Stimulated activated CD4-positive, alpha-beta T cell treated with anti-CD3 and anti-CD28 coated beads, TNF-alpha, amount 100 ng/mL, for 1 hour (primary cell): Measurements from ENCODE around the gene AAK1.
"Not testable (repeated sequence)": the region's sequence is repeated elsewhere in the genome, so short reads cannot be mapped to it uniquely, and the experiment has no call there.

ENCODE experiments used
- DNase-seq, 3 donors: peaks; one replicate each; pipeline ENCODE4 v3.0.0-alpha.2; 2020; ENCODE audit warnings: low read depth in 3 of 3, low spot score in 1 of 3

The AAK1 gene

GRCh38 chr2:69576880-69577279 is 66.7 kb downstream of the AAK1 start:
- DNase-seq: no peak

GRCh38 chr2:69575926-69576325 is 67.6 kb downstream of the AAK1 start:
- DNase-seq: no peak

- not testable (repeated sequence) for DNase-seq
Measured at GRCh38 chr2:69575371-69575770, 68.2 kb downstream of the AAK1 start.

GRCh38 chr2:69572641-69573040 is 70.9 kb downstream of the AAK1 start:
- DNase-seq: no peak

- DNase-seq: no peak
Measured at GRCh38 chr2:69571189-69571588, 72.3 kb downstream of the AAK1 start.

- no peak for DNase-seq
Measured at GRCh38 chr2:69570474-69570873, 73.1 kb downstream of the AAK1 start.

- no peak for DNase-seq
Measured at GRCh38 chr2:69567909-69568300, 75.6 kb downstream of the AAK1 start.

GRCh38 chr2:69567157-69567908 is 76.2 kb downstream of the AAK1 start:
- no peak for DNase-seq

GRCh38 chr2:69566669-69567068 is 76.9 kb downstream of the AAK1 start:
- DNase-seq: no peak

GRCh38 chr2:69565431-69565839 is 78.1 kb downstream of the AAK1 start:
- peak; percentile 29 to 55 (median 49) for DNase-seq

GRCh38 chr2:69564604-69565003 is 78.9 kb downstream of the AAK1 start:
- DNase-seq: no peak

- DNase-seq: no peak
Measured at GRCh38 chr2:69563021-69563420, 80.5 kb downstream of the AAK1 start.

- no peak for DNase-seq
Measured at GRCh38 chr2:69561101-69561500, 82.4 kb downstream of the AAK1 start.

- no peak for DNase-seq
Measured at GRCh38 chr2:69560147-69560482, 83.4 kb downstream of the AAK1 start.

GRCh38 chr2:69559442-69560146 is 83.9 kb downstream of the AAK1 start:
- no peak for DNase-seq

GRCh38 chr2:69556008-69556407 is 87.5 kb downstream of the AAK1 start:
- DNase-seq: no peak

- no peak for DNase-seq
Measured at GRCh38 chr2:69554981-69555380, 88.6 kb downstream of the AAK1 start.

GRCh38 chr2:69554568-69554967 is 89.0 kb downstream of the AAK1 start:
- DNase-seq: no peak

- no peak for DNase-seq
Measured at GRCh38 chr2:69553991-69554390, 89.5 kb downstream of the AAK1 start.

GRCh38 chr2:69550511-69550910 is 93.0 kb downstream of the AAK1 start:
- not testable (repeated sequence) for DNase-seq

- DNase-seq: no peak
Measured at GRCh38 chr2:69549421-69549820, 94.1 kb downstream of the AAK1 start.

- DNase-seq: no peak
Measured at GRCh38 chr2:69547984-69548715, 95.4 kb downstream of the AAK1 start.
